ENCODE results near the gene TLR1.

DNA sequence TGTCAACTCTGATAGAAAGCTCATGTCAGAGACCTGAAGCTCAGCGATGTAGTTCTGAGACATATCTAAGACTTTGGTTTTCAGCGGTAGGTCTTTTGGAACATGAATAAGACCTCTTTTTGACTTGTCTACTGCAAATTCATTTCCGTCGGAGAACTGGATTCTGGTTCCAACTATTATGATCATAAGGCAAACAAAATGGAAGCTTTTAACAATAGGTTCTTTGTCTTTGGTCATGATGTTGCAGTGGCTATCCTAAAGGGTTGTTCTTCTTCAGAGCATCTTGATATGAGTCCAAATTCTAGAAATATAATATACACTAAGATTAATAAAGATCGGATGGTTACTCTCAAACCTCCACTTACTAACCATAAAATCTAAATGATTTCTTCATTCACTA, 24.6 kb upstream of the TLR1 start:
- TF ChIP-seq, protein P1, sequence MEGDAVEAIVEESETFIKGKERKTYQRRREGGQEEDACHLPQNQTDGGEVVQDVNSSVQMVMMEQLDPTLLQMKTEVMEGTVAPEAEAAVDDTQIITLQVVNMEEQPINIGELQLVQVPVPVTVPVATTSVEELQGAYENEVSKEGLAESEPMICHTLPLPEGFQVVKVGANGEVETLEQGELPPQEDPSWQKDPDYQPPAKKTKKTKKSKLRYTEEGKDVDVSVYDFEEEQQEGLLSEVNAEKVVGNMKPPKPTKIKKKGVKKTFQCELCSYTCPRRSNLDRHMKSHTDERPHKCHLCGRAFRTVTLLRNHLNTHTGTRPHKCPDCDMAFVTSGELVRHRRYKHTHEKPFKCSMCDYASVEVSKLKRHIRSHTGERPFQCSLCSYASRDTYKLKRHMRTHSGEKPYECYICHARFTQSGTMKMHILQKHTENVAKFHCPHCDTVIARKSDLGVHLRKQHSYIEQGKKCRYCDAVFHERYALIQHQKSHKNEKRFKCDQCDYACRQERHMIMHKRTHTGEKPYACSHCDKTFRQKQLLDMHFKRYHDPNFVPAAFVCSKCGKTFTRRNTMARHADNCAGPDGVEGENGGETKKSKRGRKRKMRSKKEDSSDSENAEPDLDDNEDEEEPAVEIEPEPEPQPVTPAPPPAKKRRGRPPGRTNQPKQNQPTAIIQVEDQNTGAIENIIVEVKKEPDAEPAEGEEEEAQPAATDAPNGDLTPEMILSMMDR (IDR thresholded peaks at IDR 0.05; ENCODE audit: borderline replicate concordance, extremely low read depth, low read length, poor library complexity, severe bottlenecking): no peak
- no peak for TF ChIP-seq EZH2 (IDR thresholded peaks at IDR 0.05; ENCODE audit: borderline replicate concordance, low read depth, low read length, severe bottlenecking)

Data from DND-41 (cell line).